OCI-LY7 (cell line): ENCODE measurements around the gene CLDN10. TPM values are rescaled to one million over a fixed set of nuclear protein-coding genes. Genes with fewer than 3 reads are reported as not detected.

Experiments
- BruUV-seq: library from RNA; stranded (reverse); fragments of 400-500 nt; replicated peaks from 2 replicates; lab custom pipeline; 2021; lab: Mats Ljungman, UMichigan
- CTCF ChIA-PET: fragments of 300-600 bp; sonication (Branson Sonifier 250); formaldehyde crosslinking; loops from one replicate; lab custom pipeline; 2022; ENCODE audit warnings: antibody characterized with exemption; ENCODE audit not compliant: unreplicated experiment; lab: Charles Lee
- POLR2A ChIA-PET: fragments of 300-600 bp; sonication (Branson Sonifier 250); formaldehyde crosslinking; loops from one replicate; lab custom pipeline; 2022; ENCODE audit warnings: antibody characterized with exemption; lab: Charles Lee
- DNase-seq: peaks from one replicate; pipeline ENCODE4 v3.0.0-alpha.2; 2015; ENCODE audit warnings: low spot score
- H2AFZ ChIP-seq: fragments of 200-600 bp; sonication (generic), shearing (Covaris generic); 2 replicates; pipeline ENCODE4 v1.6.1; 2014; ENCODE audit warnings: mild to moderate bottlenecking, antibody characterized with exemption, low read length, moderate library complexity
- H3K27ac ChIP-seq: fragments of 200-600 bp; sonication (generic); 2 replicates; pipeline ENCODE4 v1.5.1; 2014; ENCODE audit warnings: mixed run types, low read depth, mild to moderate bottlenecking, moderate library complexity, low read length, inconsistent platforms; ENCODE audit not compliant: poor library complexity, severe bottlenecking
- H3K36me3 ChIP-seq: fragments of 200-600 bp; sonication (generic); 2 replicates; pipeline ENCODE4 v1.6.1; 2014; ENCODE audit warnings: mild to moderate bottlenecking, antibody characterized with exemption, low read length, moderate library complexity, mixed read lengths; ENCODE audit not compliant: insufficient read depth
- H3K4me1 ChIP-seq: fragments of 200-600 bp; sonication (generic); 2 replicates; pipeline ENCODE4 v1.5.1; 2014; ENCODE audit warnings: mild to moderate bottlenecking, low read length; ENCODE audit not compliant: insufficient read depth, poor library complexity, severe bottlenecking
- H3K4me2 ChIP-seq: fragments of 200-600 bp; sonication (generic); 2 replicates; pipeline ENCODE4 v1.6.1; 2014; ENCODE audit warnings: mild to moderate bottlenecking, low read length
- H3K4me3 ChIP-seq: fragments of 200-600 bp; sonication (generic); 2 replicates; pipeline ENCODE4 v1.5.1; 2014; ENCODE audit warnings: mild to moderate bottlenecking, low read depth, low read length; ENCODE audit not compliant: poor library complexity, severe bottlenecking
- H3K79me2 ChIP-seq: fragments of 200-600 bp; sonication (generic); 2 replicates; pipeline ENCODE4 v1.6.1; 2016; ENCODE audit warnings: low read depth, mild to moderate bottlenecking, low read length, moderate library complexity, mixed read lengths; ENCODE audit not compliant: insufficient read depth
- H3K9me2 ChIP-seq: fragments of 200-600 bp; sonication (generic); 2 replicates; pipeline ENCODE4 v1.6.1; 2016; ENCODE audit warnings: mild to moderate bottlenecking, low read length, mixed read lengths; ENCODE audit not compliant: insufficient read depth
- H3K9me3 ChIP-seq: fragments of 200-600 bp; sonication (generic); 2 replicates; pipeline ENCODE4 v1.6.1; 2014; ENCODE audit warnings: mild to moderate bottlenecking, mixed run types, low read length, mixed read lengths
- H4K20me1 ChIP-seq: fragments of 200-600 bp; sonication (generic); 2 replicates; pipeline ENCODE4 v1.6.1; 2014; ENCODE audit warnings: mild to moderate bottlenecking, antibody characterized with exemption, low read length, moderate library complexity, mixed read lengths; ENCODE audit not compliant: insufficient read depth
- CTCF ChIP-seq: fragments of 200-600 bp; sonication (generic); conservative IDR thresholded peaks from 2 replicates; pipeline ENCODE4 v1.5.1; 2014; ENCODE audit warnings: mild to moderate bottlenecking, antibody characterized with exemption, low read length, moderate library complexity, mixed read lengths
- EZH2phosphoT487 ChIP-seq: fragments of 200-600 bp; sonication (generic); IDR thresholded peaks from 2 replicates; pipeline ENCODE4 v1.6.1; 2018; ENCODE audit warnings: low read depth, borderline replicate concordance, mild to moderate bottlenecking, mixed run types, antibody characterized with exemption, low read length, moderate library complexity, mixed read lengths
- intact Hi-C: fragments of 100-400 bp; cut with micrococcal nuclease; formaldehyde crosslinking; loops from one replicate; pipeline ENCODE4 v1.10.0; 2022; ENCODE audit not compliant: unreplicated experiment
- total RNA-seq, 2 experiments: library from RNA; depleted of rRNA in 1 of 2; stranded (reverse); fragments of >200 nt in 1 of 2; shearing (Covaris generic) in 1 of 2; gene quantifications; 2 replicates each; pipeline ENCODE4 v1.2.3, GENCODE V29; 2014 to 2022

The CLDN10 gene
- total RNA-seq, 2 experiments from 2014 or later, result not detected

GRCh38 chr13:95603887-95604555 lies 51.5 kb downstream of the CLDN10 start:
- BruUV-seq, result no TSS peak
- Histone ChIP-seq H3K79me2 (no peaks in the 10 kb centered on the region), H3K9me3 (no peaks in the 10 kb centered on the region), H2AFZ (no peak overlapping the region), H3K4me2 (no peak overlapping the region), H3K27ac (no peak overlapping the region), H3K4me1 (no peaks in the 10 kb centered on the region), H3K9me2 (no peaks in the 10 kb centered on the region), H4K20me1 (no peaks in the 10 kb centered on the region), H3K4me3 (no peak overlapping the region), H3K36me3 (no peaks in the 10 kb centered on the region)
- POLR2A ChIA-PET, result no interaction called here
- CTCF ChIA-PET, result no interaction called here
- intact Hi-C loops, result no loop called here
- no peak for DNase-seq
- no peak for TF ChIP-seq CTCF
- TF ChIP-seq EZH2phosphoT487, result no peak

- CTCF ChIA-PET, result no interaction called here
- POLR2A ChIA-PET, result no interaction called here
- Histone ChIP-seq H2AFZ (no peak overlapping the region), H3K4me2 (no peak overlapping the region), H3K36me3 (no peaks in the 10 kb centered on the region), H4K20me1 (no peaks in the 10 kb centered on the region), H3K27ac (no peak overlapping the region), H3K9me3 (no peaks in the 10 kb centered on the region), H3K9me2 (no peaks in the 10 kb centered on the region), H3K79me2 (no peaks in the 10 kb centered on the region), H3K4me1 (no peaks in the 10 kb centered on the region), H3K4me3 (no peak overlapping the region)
- no TSS peak for BruUV-seq
- DNase-seq, result no peak
- intact Hi-C loops, result no loop called here
- TF ChIP-seq EZH2phosphoT487 (no peak), CTCF (no peak)
Measured at GRCh38 chr13:95604556-95604915, 52.0 kb downstream of the CLDN10 start.

GRCh38 chr13:95605448-95606125 lies 53.1 kb downstream of the CLDN10 start:
- no peak overlapping the region for H3K27ac ChIP-seq
- H3K4me2 ChIP-seq, result no peak overlapping the region
- no peak for DNase-seq
- no peaks in the 10 kb centered on the region for H3K9me3 ChIP-seq
- H3K36me3 ChIP-seq, result no peaks in the 10 kb centered on the region
- CTCF ChIA-PET, result no interaction called here
- no peaks in the 10 kb centered on the region for H3K4me1 ChIP-seq
- TF ChIP-seq CTCF (no peak), EZH2phosphoT487 (no peak)
- no peaks in the 10 kb centered on the region for H3K79me2 ChIP-seq
- no TSS peak for BruUV-seq
- no peak overlapping the region for H3K4me3 ChIP-seq
- intact Hi-C loops, result no loop called here
- no peak overlapping the region for H2AFZ ChIP-seq
- POLR2A ChIA-PET, result no interaction called here
- H3K9me2 ChIP-seq, result no peaks in the 10 kb centered on the region
- H4K20me1 ChIP-seq, result no peaks in the 10 kb centered on the region
